WTC11 (cell line): ENCODE data around the gene INSC. TPM values are rescaled to one million over a fixed set of nuclear protein-coding genes. Genes with fewer than 3 reads are reported as not detected.
A peak's percentile ranks its signal among the peaks of the same experiment; 100 is the strongest.

Source experiments
- ATAC-seq: fragments of 200-7000 bp; cut with Tn5 transposase; 2 replicates; pipeline ENCODE4 v1.10.0; 2021; ENCODE audit warnings: mild to moderate bottlenecking, moderate library complexity
- CTCF ChIA-PET: fragments of 300-600 bp; sonication (Branson Sonifier 250); formaldehyde crosslinking; loops from one replicate; lab custom pipeline; 2021; ENCODE audit warnings: antibody characterized with exemption; lab: Charles Lee
- POLR2A ChIA-PET: fragments of 350-600 bp; sonication (Branson Sonifier 250); formaldehyde crosslinking; loops from one replicate; lab custom pipeline; 2021; ENCODE audit warnings: antibody characterized with exemption; lab: Charles Lee
- DNase-seq: peaks from one replicate; pipeline ENCODE4 v3.0.0; 2021; ENCODE audit warnings: low spot score
- H3K27ac Mint-ChIP-seq: 2 replicates; pipeline ENCODE4 v1.8.0; 2021; ENCODE audit warnings: mixed read lengths
- H3K27me3 Mint-ChIP-seq: 2 replicates; pipeline ENCODE4 v1.8.0; 2021; ENCODE audit warnings: low read depth, mild to moderate bottlenecking, moderate library complexity, mixed read lengths
- H3K36me3 Mint-ChIP-seq: 2 replicates; pipeline ENCODE4 v1.8.0; 2021; ENCODE audit warnings: mixed read lengths
- H3K4me1 Mint-ChIP-seq: 2 replicates; pipeline ENCODE4 v1.8.0; 2022; ENCODE audit warnings: mixed read lengths
- H3K4me3 Mint-ChIP-seq: 2 replicates; pipeline ENCODE4 v1.8.0; 2021; ENCODE audit warnings: mild to moderate bottlenecking, moderate library complexity, mixed read lengths
- H3K9me3 Mint-ChIP-seq: 2 replicates; pipeline ENCODE4 v1.8.0; 2021; ENCODE audit warnings: mixed read lengths
- CREM ChIP-seq: sonication (generic); formaldehyde crosslinking; IDR thresholded peaks from 2 replicates; pipeline ENCODE4 v1.8.1; 2022; ENCODE audit warnings: mild to moderate bottlenecking, missing genetic modification reagents, moderate library complexity
- HMGA2 ChIP-seq: fragments of 250-450 bp; sonication (Bioruptor Pico); IDR thresholded peaks from 2 replicates; pipeline ENCODE4 v1.4.0; 2021; ENCODE audit warnings: mild to moderate bottlenecking, moderate library complexity
- NR1H2 ChIP-seq: sonication (generic); formaldehyde crosslinking; IDR thresholded peaks from 2 replicates; pipeline ENCODE4 v1.9.0; 2021; ENCODE audit warnings: mild to moderate bottlenecking, moderate library complexity, missing genetic modification reagents
- NR2C2 ChIP-seq: sonication (generic); formaldehyde crosslinking; IDR thresholded peaks from 2 replicates; pipeline ENCODE4 v1.8.0; 2022; ENCODE audit warnings: mild to moderate bottlenecking, missing genetic modification reagents
- SOX15 ChIP-seq: fragments of 250-450 bp; sonication (Bioruptor Pico); IDR thresholded peaks from 2 replicates; pipeline ENCODE4 v1.9.0; 2021; ENCODE audit warnings: mild to moderate bottlenecking
- ZNF317 ChIP-seq: sonication (generic); formaldehyde crosslinking; IDR thresholded peaks from 2 replicates; pipeline ENCODE4 v1.8.1; 2023; ENCODE audit warnings: low read depth, mild to moderate bottlenecking, moderate library complexity, missing genetic modification reagents, borderline replicate concordance
- ZNF396 ChIP-seq: fragments of 250-450 bp; sonication (Bioruptor Pico); IDR thresholded peaks from 2 replicates; pipeline ENCODE4 v1.8.0; 2021; ENCODE audit warnings: mild to moderate bottlenecking, moderate library complexity, borderline replicate concordance
- total RNA-seq: library from RNA; stranded (reverse); gene quantifications from 3 replicates; pipeline ENCODE4 v1.2.3, GENCODE V29; 2021
- TF ChIP-seq, protein P1 (sequence below): fragments of 200-600 bp; IDR thresholded peaks from 2 replicates; pipeline ENCODE4 v1.8.0; 2022; ENCODE audit warnings: antibody characterized with exemption
- TF ChIP-seq, protein P2 (sequence below): sonication (generic); formaldehyde crosslinking; IDR thresholded peaks from 2 replicates; pipeline ENCODE4 v1.8.0; 2023; ENCODE audit warnings: missing genetic modification reagents
- TF ChIP-seq, protein P3 (sequence below): sonication (generic); formaldehyde crosslinking; IDR thresholded peaks from 2 replicates; pipeline ENCODE4 v1.8.1; 2022; ENCODE audit warnings: mild to moderate bottlenecking, moderate library complexity, missing genetic modification reagents
- TF ChIP-seq, protein P4 (sequence below): fragments of 250-450 bp; sonication (Bioruptor Pico); IDR thresholded peaks from 2 replicates; pipeline ENCODE4 v1.9.0; 2021; ENCODE audit warnings: moderate library complexity, mild to moderate bottlenecking, inconsistent platforms, borderline replicate concordance
- TF ChIP-seq, protein P5 (sequence below): sonication (generic); formaldehyde crosslinking; conservative IDR thresholded peaks from 2 replicates; pipeline ENCODE4 v1.8.1; 2022; ENCODE audit warnings: mild to moderate bottlenecking, missing genetic modification reagents
- TF ChIP-seq, protein P6 (sequence below): sonication (generic); formaldehyde crosslinking; IDR thresholded peaks from 2 replicates; pipeline ENCODE4 v1.8.0; 2022; ENCODE audit warnings: mild to moderate bottlenecking, missing genetic modification reagents
- TF ChIP-seq, protein P7 (sequence below): sonication (generic); formaldehyde crosslinking; IDR thresholded peaks from 2 replicates; pipeline ENCODE4 v1.8.1; 2022; ENCODE audit warnings: mild to moderate bottlenecking, missing genetic modification reagents, moderate library complexity, borderline replicate concordance

INSC gene
- total RNA-seq, 1 experiment from 2014 or later, result 0.44 TPM

DNA sequence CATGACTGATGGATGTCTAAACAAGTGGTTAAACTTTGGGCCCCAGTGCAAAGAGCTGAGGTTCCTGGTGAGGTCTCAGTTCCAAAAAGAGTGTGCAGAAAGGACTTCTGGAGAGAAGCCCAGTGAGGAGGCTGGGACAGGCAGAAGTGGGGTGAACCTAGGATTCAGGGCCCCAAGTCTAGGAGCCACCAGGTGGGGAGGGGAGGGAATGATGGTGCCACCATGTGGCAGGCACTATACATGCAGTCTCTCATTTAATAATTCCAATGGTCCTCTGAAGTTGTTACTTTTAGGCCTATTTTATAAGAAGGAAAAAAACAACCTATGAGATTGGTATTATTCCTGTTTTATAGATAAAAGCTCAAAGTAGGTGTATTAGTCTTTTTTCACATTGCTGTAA is 102.0 kb downstream of the INSC start:
- ATAC-seq (peak; percentile 80), DNase-seq (peak; percentile 36)
- no peak overlapping the region for H3K27ac Mint-ChIP-seq
- no peak overlapping the region for H3K4me3 Mint-ChIP-seq
- no peaks in the 10 kb centered on the region; the same call in 1 of the 2 replicates for H3K27me3 Mint-ChIP-seq
- CTCF ChIA-PET, result interaction anchor here (1.4 to 1.7 kb wide), 2 partner anchors 142 to 309 kb away, joined by 5 to 10 read pairs; no protein-coding TSS in a partner anchor
- POLR2A ChIA-PET, result no interaction called here
- no peaks in the 10 kb centered on the region for H3K36me3 Mint-ChIP-seq
- no peaks in the 10 kb centered on the region for H3K9me3 Mint-ChIP-seq
- H3K4me1 Mint-ChIP-seq, result peaks cover 5% of the 10 kb centered on the region; the same call in 1 of the 2 replicates
- TF ChIP-seq, protein P1, sequence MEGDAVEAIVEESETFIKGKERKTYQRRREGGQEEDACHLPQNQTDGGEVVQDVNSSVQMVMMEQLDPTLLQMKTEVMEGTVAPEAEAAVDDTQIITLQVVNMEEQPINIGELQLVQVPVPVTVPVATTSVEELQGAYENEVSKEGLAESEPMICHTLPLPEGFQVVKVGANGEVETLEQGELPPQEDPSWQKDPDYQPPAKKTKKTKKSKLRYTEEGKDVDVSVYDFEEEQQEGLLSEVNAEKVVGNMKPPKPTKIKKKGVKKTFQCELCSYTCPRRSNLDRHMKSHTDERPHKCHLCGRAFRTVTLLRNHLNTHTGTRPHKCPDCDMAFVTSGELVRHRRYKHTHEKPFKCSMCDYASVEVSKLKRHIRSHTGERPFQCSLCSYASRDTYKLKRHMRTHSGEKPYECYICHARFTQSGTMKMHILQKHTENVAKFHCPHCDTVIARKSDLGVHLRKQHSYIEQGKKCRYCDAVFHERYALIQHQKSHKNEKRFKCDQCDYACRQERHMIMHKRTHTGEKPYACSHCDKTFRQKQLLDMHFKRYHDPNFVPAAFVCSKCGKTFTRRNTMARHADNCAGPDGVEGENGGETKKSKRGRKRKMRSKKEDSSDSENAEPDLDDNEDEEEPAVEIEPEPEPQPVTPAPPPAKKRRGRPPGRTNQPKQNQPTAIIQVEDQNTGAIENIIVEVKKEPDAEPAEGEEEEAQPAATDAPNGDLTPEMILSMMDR, result peak; percentile 56
- no peak for TF ChIP-seq ZNF396 (CRISPR knock-in tag)

DNA sequence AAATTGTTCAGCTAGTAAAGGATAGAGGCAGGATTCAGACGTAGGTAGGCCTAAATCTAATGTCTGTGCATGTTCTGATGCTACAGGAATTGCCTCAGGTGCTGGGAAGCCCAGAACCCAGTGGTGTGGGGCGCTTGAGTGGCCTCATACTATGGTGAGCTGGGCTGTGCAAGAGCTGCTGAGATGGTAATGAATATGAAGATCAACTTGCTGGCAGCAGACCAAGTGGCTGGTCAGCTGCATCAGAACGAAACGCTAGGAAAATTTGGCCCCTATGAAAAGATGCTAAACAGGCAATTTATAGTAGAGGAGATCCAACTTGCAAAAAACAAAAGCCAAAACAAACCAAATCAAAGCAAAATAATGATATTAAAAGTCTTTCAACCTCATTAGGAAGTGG is 102.7 kb downstream of the INSC start:
- no peak overlapping the region for H3K27ac Mint-ChIP-seq
- H3K4me1 Mint-ChIP-seq, result peaks cover 5% of the 10 kb centered on the region; the same call in 1 of the 2 replicates
- POLR2A ChIA-PET, result no interaction called here
- H3K27me3 Mint-ChIP-seq, result no peaks in the 10 kb centered on the region; the same call in 1 of the 2 replicates
- no peaks in the 10 kb centered on the region for H3K36me3 Mint-ChIP-seq
- no peak for TF ChIP-seq SOX15 (CRISPR knock-in tag)
- TF ChIP-seq, protein P2, sequence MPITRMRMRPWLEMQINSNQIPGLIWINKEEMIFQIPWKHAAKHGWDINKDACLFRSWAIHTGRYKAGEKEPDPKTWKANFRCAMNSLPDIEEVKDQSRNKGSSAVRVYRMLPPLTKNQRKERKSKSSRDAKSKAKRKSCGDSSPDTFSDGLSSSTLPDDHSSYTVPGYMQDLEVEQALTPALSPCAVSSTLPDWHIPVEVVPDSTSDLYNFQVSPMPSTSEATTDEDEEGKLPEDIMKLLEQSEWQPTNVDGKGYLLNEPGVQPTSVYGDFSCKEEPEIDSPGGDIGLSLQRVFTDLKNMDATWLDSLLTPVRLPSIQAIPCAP (CRISPR knock-in tag), result no peak
- TF ChIP-seq, all 79 proteins: peak for 0
- CTCF ChIA-PET, result no interaction called here
- DNase-seq, result no peak
- ATAC-seq, result no peak
- H3K4me3 Mint-ChIP-seq, result no peak overlapping the region
- H3K9me3 Mint-ChIP-seq, result no peaks in the 10 kb centered on the region

DNA sequence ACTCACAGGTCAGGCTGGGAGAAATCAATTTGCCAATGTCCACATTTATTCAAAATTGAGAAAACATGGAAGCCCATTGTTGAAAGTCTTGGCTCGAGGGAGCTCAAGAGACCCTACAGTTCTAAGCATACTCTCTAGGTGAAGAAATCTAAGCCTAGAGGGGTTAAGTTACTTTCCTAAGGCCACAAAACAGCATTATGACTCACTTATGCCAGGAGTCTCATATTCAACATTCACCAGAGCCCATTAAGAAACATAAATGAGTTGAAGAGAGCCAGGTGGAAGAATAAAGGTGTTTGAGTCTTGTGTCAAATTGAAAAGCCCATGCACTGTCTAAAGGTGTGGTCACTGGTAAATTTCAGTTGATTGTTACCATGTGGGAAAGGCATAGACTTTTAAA is 108.1 kb downstream of the INSC start:
- Mint-ChIP-seq H3K36me3 (no peaks in the 10 kb centered on the region), H3K9me3 (no peaks in the 10 kb centered on the region), H3K4me1 (no peaks in the 10 kb centered on the region), H3K27me3 (no peaks in the 10 kb centered on the region; the same call in 1 of the 2 replicates), H3K27ac (no peak overlapping the region), H3K4me3 (no peak overlapping the region)
- ChIA-PET CTCF (no interaction called here), POLR2A (no interaction called here)
- no peak for DNase-seq
- TF ChIP-seq, protein P3, sequence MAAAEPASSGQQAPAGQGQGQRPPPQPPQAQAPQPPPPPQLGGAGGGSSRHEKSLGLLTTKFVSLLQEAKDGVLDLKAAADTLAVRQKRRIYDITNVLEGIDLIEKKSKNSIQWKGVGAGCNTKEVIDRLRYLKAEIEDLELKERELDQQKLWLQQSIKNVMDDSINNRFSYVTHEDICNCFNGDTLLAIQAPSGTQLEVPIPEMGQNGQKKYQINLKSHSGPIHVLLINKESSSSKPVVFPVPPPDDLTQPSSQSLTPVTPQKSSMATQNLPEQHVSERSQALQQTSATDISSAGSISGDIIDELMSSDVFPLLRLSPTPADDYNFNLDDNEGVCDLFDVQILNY (CRISPR knock-in tag), result no peak
- TF ChIP-seq NR2C2 (CRISPR knock-in tag), result no peak
- no peak for ATAC-seq

DNA sequence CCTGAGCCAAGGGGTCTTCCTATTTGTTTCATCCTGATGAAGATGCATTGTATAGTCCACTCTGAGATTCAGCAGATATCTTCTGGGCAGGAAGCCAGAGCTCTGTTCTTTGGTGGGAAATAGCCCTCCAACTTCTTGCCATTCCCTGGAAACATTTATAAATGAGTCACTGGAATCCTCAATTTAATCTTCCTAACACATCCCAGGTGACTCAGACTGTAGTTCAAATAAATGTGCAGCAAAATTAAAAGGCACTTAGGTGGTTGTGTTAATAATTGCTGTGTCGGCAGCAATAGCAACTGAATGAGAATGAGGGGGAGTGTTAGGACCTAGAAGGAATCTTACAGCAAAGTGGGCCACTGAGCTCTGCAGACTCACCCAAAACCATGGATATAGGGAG is 108.6 kb downstream of the INSC start:
- ChIA-PET POLR2A (no interaction called here), CTCF (no interaction called here)
- Mint-ChIP-seq H3K27me3 (no peaks in the 10 kb centered on the region; the same call in 1 of the 2 replicates), H3K4me1 (0 out of 2 replicates have a peak, but pooled peaks cover 2% of the 10 kb centered on the region), H3K9me3 (no peaks in the 10 kb centered on the region), H3K36me3 (no peaks in the 10 kb centered on the region), H3K27ac (no peak overlapping the region), H3K4me3 (no peak overlapping the region)
- DNase-seq (no peak), ATAC-seq (no peak)
- TF ChIP-seq ZNF317 (CRISPR knock-in tag), result no peak
- TF ChIP-seq, protein P4, sequence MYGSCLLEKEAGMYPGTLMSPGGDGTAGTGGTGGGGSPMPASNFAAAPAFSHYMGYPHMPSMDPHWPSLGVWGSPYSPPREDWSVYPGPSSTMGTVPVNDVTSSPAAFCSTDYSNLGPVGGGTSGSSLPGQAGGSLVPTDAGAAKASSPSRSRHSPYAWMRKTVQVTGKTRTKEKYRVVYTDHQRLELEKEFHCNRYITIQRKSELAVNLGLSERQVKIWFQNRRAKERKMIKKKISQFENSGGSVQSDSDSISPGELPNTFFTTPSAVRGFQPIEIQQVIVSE (CRISPR knock-in tag), result no peak
- no peak for TF ChIP-seq CREM
- TF ChIP-seq, protein P5, sequence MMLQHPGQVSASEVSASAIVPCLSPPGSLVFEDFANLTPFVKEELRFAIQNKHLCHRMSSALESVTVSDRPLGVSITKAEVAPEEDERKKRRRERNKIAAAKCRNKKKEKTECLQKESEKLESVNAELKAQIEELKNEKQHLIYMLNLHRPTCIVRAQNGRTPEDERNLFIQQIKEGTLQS (CRISPR knock-in tag), result no peak
- no peak for TF ChIP-seq NR1H2
- TF ChIP-seq HMGA2 (CRISPR knock-in tag), result no peak
- TF ChIP-seq, protein P6, sequence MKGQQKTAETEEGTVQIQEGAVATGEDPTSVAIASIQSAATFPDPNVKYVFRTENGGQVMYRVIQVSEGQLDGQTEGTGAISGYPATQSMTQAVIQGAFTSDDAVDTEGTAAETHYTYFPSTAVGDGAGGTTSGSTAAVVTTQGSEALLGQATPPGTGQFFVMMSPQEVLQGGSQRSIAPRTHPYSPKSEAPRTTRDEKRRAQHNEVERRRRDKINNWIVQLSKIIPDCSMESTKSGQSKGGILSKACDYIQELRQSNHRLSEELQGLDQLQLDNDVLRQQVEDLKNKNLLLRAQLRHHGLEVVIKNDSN (CRISPR knock-in tag), result no peak
- TF ChIP-seq, protein P7, sequence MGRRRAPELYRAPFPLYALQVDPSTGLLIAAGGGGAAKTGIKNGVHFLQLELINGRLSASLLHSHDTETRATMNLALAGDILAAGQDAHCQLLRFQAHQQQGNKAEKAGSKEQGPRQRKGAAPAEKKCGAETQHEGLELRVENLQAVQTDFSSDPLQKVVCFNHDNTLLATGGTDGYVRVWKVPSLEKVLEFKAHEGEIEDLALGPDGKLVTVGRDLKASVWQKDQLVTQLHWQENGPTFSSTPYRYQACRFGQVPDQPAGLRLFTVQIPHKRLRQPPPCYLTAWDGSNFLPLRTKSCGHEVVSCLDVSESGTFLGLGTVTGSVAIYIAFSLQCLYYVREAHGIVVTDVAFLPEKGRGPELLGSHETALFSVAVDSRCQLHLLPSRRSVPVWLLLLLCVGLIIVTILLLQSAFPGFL (CRISPR knock-in tag), result no peak
